ENCODE measurements around the gene ERBB4. TPM values are rescaled to one million over a fixed set of nuclear protein-coding genes. Genes with fewer than 3 reads are reported as not detected.

The ERBB4 gene
- total RNA-seq, 4 donors from 2014 or later, result 0.04 to 0.57 (median 0.35) TPM; not detected in 1

DNA sequence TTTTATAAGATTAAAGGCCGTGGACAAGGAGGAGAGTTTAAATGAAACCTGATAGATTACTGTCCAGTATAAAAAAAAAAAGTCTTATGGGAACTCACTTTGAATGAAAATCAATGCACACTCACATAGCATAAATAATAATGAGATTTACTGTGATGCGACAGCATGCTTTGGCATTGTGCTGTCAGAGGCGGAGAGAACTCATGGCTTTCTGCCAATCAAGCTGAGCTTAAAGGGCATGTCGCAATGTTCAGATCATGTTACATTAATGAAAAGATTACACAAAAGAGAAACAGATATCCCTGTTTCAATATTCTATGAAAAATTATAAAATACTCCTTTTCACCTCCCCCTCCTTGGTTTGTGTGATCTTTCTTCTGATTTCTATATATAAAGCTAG lies 310.8 kb downstream of the ERBB4 start:
- TF ChIP-seq CTCF (IDR thresholded peaks at IDR 0.05) (no peak), POLR2A (IDR thresholded peaks at IDR 0.05) (no peak)
- Histone ChIP-seq H3K4me3 (no peak overlapping the region), H3K36me3 (no peaks in the 10 kb centered on the region), H3K27me3 (no peaks in the 10 kb centered on the region), H3K9me3 (no peaks in the 10 kb centered on the region), H3K27ac (no peak overlapping the region), H3K4me1 (peaks cover 0 to 5% (median 4%) of the 10 kb centered on the region in 3 donors)
- WGBS, 2 donors, result 10 to 18% methylated on average over 4 of the region's 4 CpGs
- DNase-seq, result no peak
- intact Hi-C loops (cut with DNase I), result no loop called here

DNA sequence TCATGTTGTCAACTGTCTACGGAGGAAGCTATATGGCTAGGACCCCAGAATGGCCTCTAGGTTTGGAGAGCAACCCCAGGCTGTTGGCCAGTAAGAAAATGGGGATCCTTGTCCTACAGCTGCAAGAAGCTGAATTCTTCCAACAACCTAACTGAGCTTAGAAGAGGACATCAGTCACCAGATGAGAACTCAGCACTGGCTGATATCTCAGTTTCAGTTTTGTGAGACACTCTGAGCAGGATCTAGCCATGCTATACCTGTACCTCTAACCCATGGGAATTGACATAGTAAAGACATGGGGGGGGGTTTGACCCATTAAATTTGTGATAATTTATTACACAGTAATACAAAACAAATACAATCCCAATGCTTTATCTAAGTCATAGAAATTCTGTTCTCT lies 312.5 kb downstream of the ERBB4 start:
- H3K27ac ChIP-seq, result no peak overlapping the region
- intact Hi-C loops (cut with DNase I), result no loop called here

DNA sequence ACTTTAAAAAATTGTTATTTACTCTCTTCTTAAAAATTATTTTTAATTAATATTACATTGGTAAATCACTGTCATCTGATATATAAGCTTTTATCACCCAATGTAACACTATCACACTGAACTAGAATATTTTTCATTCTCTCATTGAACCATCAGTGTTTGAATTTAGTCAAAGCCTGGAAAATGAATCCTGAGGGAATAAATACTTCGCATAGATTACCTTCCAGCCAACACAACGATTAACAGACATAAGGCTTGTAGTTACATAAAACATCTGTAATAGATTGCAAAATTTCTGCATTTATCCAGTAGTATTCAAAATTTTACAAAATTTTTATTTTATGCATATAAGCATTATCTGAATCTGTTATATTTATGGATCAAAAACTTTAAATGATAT lies 314.9 kb downstream of the ERBB4 start:
- TF ChIP-seq POLR2A (IDR thresholded peaks at IDR 0.05) (no peak), CTCF (IDR thresholded peaks at IDR 0.05) (no peak)
- intact Hi-C loops (cut with DNase I), result no loop called here
- no peaks in the 10 kb centered on the region for H3K27me3 ChIP-seq
- WGBS, 2 donors, result 68 to 75% methylated on average over 2 of the region's 2 CpGs
- no peaks in the 10 kb centered on the region for H3K9me3 ChIP-seq
- no peak overlapping the region for H3K4me3 ChIP-seq
- peaks cover 0 to 5% (median 4%) of the 10 kb centered on the region in 3 donors for H3K4me1 ChIP-seq
- no peaks in the 10 kb centered on the region for H3K36me3 ChIP-seq
- no peak for DNase-seq
- no peak overlapping the region for H3K27ac ChIP-seq

More for the DNA sequence above, 312.5 kb downstream of the ERBB4 start:
- Histone ChIP-seq H3K4me3 (no peak overlapping the region), H3K27me3 (no peaks in the 10 kb centered on the region), H3K4me1 (peaks cover 0 to 5% (median 4%) of the 10 kb centered on the region in 3 donors), H3K9me3 (no peaks in the 10 kb centered on the region), H3K36me3 (no peaks in the 10 kb centered on the region)
- WGBS, 2 donors, result 75 to 100% methylated on average over 1 of the region's 1 CpG
- DNase-seq, result no peak
- no peak for TF ChIP-seq POLR2A (IDR thresholded peaks at IDR 0.05)
- TF ChIP-seq CTCF (IDR thresholded peaks at IDR 0.05), result no peak

DNA sequence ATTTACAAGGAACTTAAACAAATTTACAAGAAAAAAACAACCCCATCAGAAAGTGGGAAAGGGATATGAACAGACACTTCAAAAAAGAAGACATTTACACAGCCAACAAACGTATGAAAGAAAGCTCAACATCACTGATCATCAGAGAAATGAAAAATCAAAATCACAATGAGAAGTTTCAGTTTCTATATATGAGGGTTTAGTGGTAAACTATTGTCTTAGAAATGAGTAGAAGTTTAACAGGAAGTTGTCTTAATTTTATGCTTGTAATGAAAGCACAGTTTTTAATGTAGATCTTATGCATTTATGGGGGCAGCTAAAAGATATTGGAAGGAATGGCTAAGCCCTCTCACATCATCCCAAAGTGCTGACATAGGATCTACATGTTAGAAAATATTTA lies 325.4 kb downstream of the ERBB4 start:
- Histone ChIP-seq H3K4me1 (no peaks in the 10 kb centered on the region), H3K4me3 (no peak overlapping the region), H3K9me3 (no peaks in the 10 kb centered on the region), H3K27me3 (no peaks in the 10 kb centered on the region), H3K36me3 (no peaks in the 10 kb centered on the region), H3K27ac (no peak overlapping the region)
- intact Hi-C loops (cut with DNase I), result no loop called here
- no peak for TF ChIP-seq POLR2A (IDR thresholded peaks at IDR 0.05)
- no peak for TF ChIP-seq CTCF (IDR thresholded peaks at IDR 0.05)
- DNase-seq, result no peak
- 32 to 34% methylated on average over 1 of the region's 1 CpG for WGBS, 2 donors

- TF ChIP-seq CTCF (IDR thresholded peaks at IDR 0.05), result no peak
- Histone ChIP-seq H3K27me3 (no peaks in the 10 kb centered on the region), H3K27ac (no peak overlapping the region), H3K4me3 (no peak overlapping the region), H3K36me3 (no peaks in the 10 kb centered on the region), H3K4me1 (no peaks in the 10 kb centered on the region), H3K9me3 (no peaks in the 10 kb centered on the region)
- no peak for DNase-seq
- WGBS, 2 donors, result 50 to 54% methylated on average over 1 of the region's 1 CpG
- intact Hi-C loops (cut with DNase I), result no loop called here
Observed at GRCh38 chr2:212208467-212208866, 330.1 kb downstream of the ERBB4 start.

All from esophagus squamous epithelium (tissue), 5 donors.